SK-N-SH (cell line): ENCODE data around the gene KDM2A. TPM values are rescaled to one million over a fixed set of nuclear protein-coding genes. Genes with fewer than 3 reads are reported as not detected.

Source experiments
- CTCF ChIA-PET: fragments of 300-600, 350-600 bp; formaldehyde crosslinking; extraction: SDS; loops from one replicate; lab custom pipeline; 2021; lab: Yijun Ruan, JAX
- POLR2A ChIA-PET: fragments of 350-600 bp; sonication (Branson Sonifier 250); formaldehyde crosslinking; extraction: SDS; loops from one replicate; lab custom pipeline; 2020; ENCODE audit warnings: antibody characterized with exemption, inconsistent platforms; lab: Yijun Ruan, JAX
- DNase-seq: peaks from one replicate; pipeline ENCODE4 v3.0.0; 2012
- H2AFZ ChIP-seq: fragments of 200-600 bp; sonication (generic); 2 replicates; pipeline ENCODE4 v1.8.1; 2016; ENCODE audit warnings: antibody characterized with exemption, mild to moderate bottlenecking, low read depth
- H3F3A ChIP-seq: fragments of 200-600 bp; sonication (generic); replicated peaks from 2 replicates; pipeline ENCODE3; 2016; ENCODE audit warnings: antibody characterized with exemption, mild to moderate bottlenecking; ENCODE audit not compliant: insufficient read depth
- H3K27ac ChIP-seq, 2 experiments: fragments of 200-500 bp in 1 of 2; fragments of 200-600 bp in 1 of 2; sonication (Bioruptor generic) in 1 of 2; sonication (generic), shearing (Covaris generic) in 1 of 2; 2 replicates each; pipeline versions ENCODE4 v1.5.1 to v1.6.1; 2014 to 2016; ENCODE audit warnings: low read depth in 2 of 2, inconsistent platforms in 1 of 2, low read length in 1 of 2, mild to moderate bottlenecking in 1 of 2, mixed read lengths in 1 of 2
- H3K27me3 ChIP-seq: fragments of 200-600 bp; sonication (generic), shearing (Covaris generic); 2 replicates; pipeline ENCODE4 v1.6.1; 2016; ENCODE audit warnings: mixed run types; ENCODE audit not compliant: insufficient read depth
- H3K36me3 ChIP-seq, 2 experiments: fragments of 200-500 bp in 1 of 2; fragments of 200-600 bp in 1 of 2; sonication (Bioruptor generic) in 1 of 2; sonication (generic) in 1 of 2; replicated peaks in 1 of 2; 2 replicates each; pipeline versions ENCODE3 to v1.5.1; 2014 to 2016; ENCODE audit warnings: low read length in 1 of 2, mild to moderate bottlenecking in 1 of 2; ENCODE audit not compliant: insufficient read depth in 2 of 2, control insufficient read depth in 1 of 2
- H3K4me1 ChIP-seq, 2 experiments: fragments of 200-500 bp in 1 of 2; fragments of 200-600 bp in 1 of 2; sonication (Bioruptor generic) in 1 of 2; sonication (generic), shearing (Covaris generic) in 1 of 2; 2 replicates each; pipeline versions ENCODE4 v1.5.1 to v1.6.1; 2014 to 2016; ENCODE audit warnings: low read depth in 1 of 2, low read length in 1 of 2, mixed run types in 1 of 2; ENCODE audit not compliant: insufficient read depth in 2 of 2, control insufficient read depth in 1 of 2
- H3K4me2 ChIP-seq: fragments of 200-600 bp; sonication (generic), shearing (Covaris generic); 2 replicates; pipeline ENCODE4 v1.6.1; 2017; ENCODE audit warnings: mixed run types
- H3K4me3 ChIP-seq, 2 experiments: fragments of 200-500 bp in 1 of 2; fragments of 200-600 bp in 1 of 2; sonication (Bioruptor generic) in 1 of 2; sonication (generic), shearing (Covaris generic) in 1 of 2; 2 replicates each; pipeline versions ENCODE4 v1.5.1 to v1.8.1; 2014 to 2016; ENCODE audit warnings: low read depth in 2 of 2, inconsistent platforms in 1 of 2, low read length in 1 of 2, mild to moderate bottlenecking in 1 of 2, mixed read lengths in 1 of 2, moderate library complexity in 1 of 2
- H3K79me2 ChIP-seq: fragments of 200-600 bp; sonication (generic); 2 replicates; pipeline ENCODE4 v1.8.1; 2017; ENCODE audit warnings: mild to moderate bottlenecking; ENCODE audit not compliant: insufficient read depth
- H3K9ac ChIP-seq: fragments of 200-600 bp; sonication (generic); 2 replicates; pipeline ENCODE4 v1.6.1; 2017; ENCODE audit warnings: mixed run types
- H3K9me2 ChIP-seq: fragments of 200-600 bp; sonication (generic); 2 replicates; pipeline ENCODE4 v1.6.1; 2017; ENCODE audit warnings: mixed run types
- H3K9me3 ChIP-seq: fragments of 200-600 bp; sonication (generic); 2 replicates; pipeline ENCODE4 v1.6.1; 2017; ENCODE audit warnings: mixed run types, mild to moderate bottlenecking, moderate library complexity
- H4K20me1 ChIP-seq: fragments of 200-600 bp; sonication (generic); 2 replicates; pipeline ENCODE4 v1.6.1; 2017; ENCODE audit warnings: mild to moderate bottlenecking, mixed run types; ENCODE audit not compliant: insufficient read depth
- FOXJ3 ChIP-seq: sonication (generic); formaldehyde crosslinking; IDR thresholded peaks from 2 replicates; pipeline ENCODE4 v1.5.1; 2020; ENCODE audit warnings: mild to moderate bottlenecking, missing genetic modification reagents
- FOXM1 ChIP-seq: IDR thresholded peaks from 2 replicates; pipeline ENCODE4 v1.4.0; 2012; ENCODE audit warnings: low read depth, mild to moderate bottlenecking
- GABPA ChIP-seq: IDR thresholded peaks from 2 replicates; pipeline ENCODE4 v1.4.0; 2012; ENCODE audit warnings: low read depth, mild to moderate bottlenecking
- IRF3 ChIP-seq: fragments of 150-350 bp; IDR thresholded peaks from 2 replicates; pipeline ENCODE4 v1.6.1; 2016; ENCODE audit warnings: mild to moderate bottlenecking, low read depth, low read length
- MAX ChIP-seq: IDR thresholded peaks from 2 replicates; pipeline ENCODE4 v1.4.0; 2012; ENCODE audit warnings: low read depth
- MXI1 ChIP-seq: IDR thresholded peaks from 2 replicates; pipeline ENCODE4 v1.6.1; 2012; ENCODE audit warnings: mild to moderate bottlenecking, low read depth, low read length, improper control_type of control experiment
- NRF1 ChIP-seq: IDR thresholded peaks from 2 replicates; pipeline ENCODE4 v1.6.1; 2012; ENCODE audit warnings: low read depth, mild to moderate bottlenecking, low read length
- POLR2AphosphoS5 ChIP-seq: IDR thresholded peaks from 2 replicates; pipeline ENCODE4 v1.6.1; 2012; ENCODE audit warnings: low read depth, low read length
- RFX5 ChIP-seq: IDR thresholded peaks from 2 replicates; pipeline ENCODE4 v1.6.1; 2012; ENCODE audit warnings: mild to moderate bottlenecking, improper control_type of control experiment, low read length
- RXRA ChIP-seq: IDR thresholded peaks from 2 replicates; pipeline ENCODE4 v1.4.0; 2012; ENCODE audit warnings: low read depth, mild to moderate bottlenecking, borderline replicate concordance
- SMC3 ChIP-seq: IDR thresholded peaks from 2 replicates; pipeline ENCODE4 v1.6.1; 2012; ENCODE audit warnings: low read depth, low read length, improper control_type of control experiment
- TEAD4 ChIP-seq: IDR thresholded peaks from 2 replicates; pipeline ENCODE4 v1.4.0; 2012; ENCODE audit warnings: mild to moderate bottlenecking, borderline replicate concordance; ENCODE audit not compliant: insufficient read depth
- USF1 ChIP-seq: IDR thresholded peaks from 2 replicates; pipeline ENCODE4 v1.4.0; 2012; ENCODE audit warnings: low read depth, borderline replicate concordance
- YY1 ChIP-seq: IDR thresholded peaks from 2 replicates; pipeline ENCODE4 v1.4.0; 2012; ENCODE audit warnings: low read depth, mild to moderate bottlenecking
- WGBS: methylation state at CpG from one replicate; pipeline ENCODE4 v1.1.6; 2017; ENCODE audit warnings: low lambda C conversion rate; 5-methylcytosine and 5-hydroxymethylcytosine counted together
- polyA plus RNA-seq, 3 experiments: library from polyadenylated mRNA; depleted of rRNA; stranded (reverse); fragments of >200 nt; gene quantifications; 2 replicates each; pipeline ENCODE4 v1.2.3, GENCODE V29; 2012
- TF ChIP-seq, protein P1 (sequence below): fragments of 150-350 bp; IDR thresholded peaks from 2 replicates; pipeline ENCODE4 v1.6.1; 2017; ENCODE audit warnings: antibody characterized with exemption, low read length, low read depth, borderline replicate concordance

The KDM2A gene
- polyA plus RNA-seq, 1 of the 3 experiments (the other 2 are of a cell fraction), result 28.4 TPM

DNA sequence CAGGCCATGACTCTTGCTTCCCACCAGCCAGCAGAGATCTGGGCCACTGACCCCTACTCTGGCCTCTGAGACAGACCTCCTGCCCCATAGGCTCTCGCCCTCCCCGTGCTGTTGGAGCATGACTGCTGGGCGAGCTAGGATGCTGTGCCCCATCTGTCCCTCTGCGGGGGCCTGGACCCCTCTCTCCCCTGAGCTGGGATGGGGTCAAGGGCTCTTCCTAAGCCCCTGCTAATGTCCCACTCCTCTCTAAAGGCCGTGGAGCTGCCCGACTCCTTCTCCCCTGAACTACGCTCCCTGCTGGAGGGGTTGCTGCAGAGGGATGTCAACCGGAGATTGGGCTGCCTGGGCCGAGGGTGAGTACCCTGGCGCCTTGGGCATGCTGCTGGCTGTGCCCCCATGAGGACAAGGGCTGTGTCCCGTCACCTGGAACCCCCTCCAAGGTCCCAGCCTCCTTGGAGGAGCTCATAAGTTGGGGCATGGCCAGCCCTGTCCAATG is 163.9 kb downstream of the KDM2A start:
- TF ChIP-seq IRF3 (no peak), RXRA (no peak), RFX5 (no peak), MAX (no peak), SMC3 (no peak), GABPA (no peak), MXI1 (no peak)
- CTCF ChIA-PET, result interaction anchor here (1.0 to 2.1 kb wide), 6 partner anchors 11 to 100 kb away, joined by 3 to 10 read pairs (median 4); no protein-coding TSS in a partner anchor
- H4K20me1 ChIP-seq, result no peaks in the 10 kb centered on the region
- H3K9me3 ChIP-seq, result no peaks in the 10 kb centered on the region
- no peak overlapping the region for H2AFZ ChIP-seq
- peaks cover 10% of the 10 kb centered on the region for H3F3A ChIP-seq
- 89% methylated on average over 9 of the region's 11 CpGs for WGBS
- no peaks in the 10 kb centered on the region for H3K27me3 ChIP-seq
- POLR2A ChIA-PET, result no interaction called here
- H3K27ac ChIP-seq, result no peak overlapping the region
- no peak for DNase-seq
- H3K36me3 ChIP-seq, result peaks cover 3 to 59% of the 10 kb centered on the region in 2 experiments
- H3K9me2 ChIP-seq, result no peaks in the 10 kb centered on the region
- no peaks in the 10 kb centered on the region; the same call in 1 of the 2 replicates for H3K79me2 ChIP-seq
- no peak overlapping the region for H3K4me3 ChIP-seq
- H3K4me1 ChIP-seq, result peaks cover 6 to 14% of the 10 kb centered on the region in 2 experiments; a peak in 3 of 4 replicates
- H3K4me2 ChIP-seq, result no peak overlapping the region
- no peak overlapping the region for H3K9ac ChIP-seq

- peaks cover 13% of the 10 kb centered on the region for H3F3A ChIP-seq
- H3K27ac ChIP-seq, result no peak overlapping the region
- no peak overlapping the region for H3K9ac ChIP-seq
- H3K27me3 ChIP-seq, result no peaks in the 10 kb centered on the region
- no peaks in the 10 kb centered on the region for H3K9me3 ChIP-seq
- no peaks in the 10 kb centered on the region for H3K9me2 ChIP-seq
- CTCF ChIA-PET, result interaction anchor here (0.8 to 2.1 kb wide), 6 partner anchors 19 to 99 kb away, joined by 3 to 10 read pairs (median 4); no protein-coding TSS in a partner anchor
- no peak overlapping the region for H3K4me3 ChIP-seq
- H3K79me2 ChIP-seq, result no peaks in the 10 kb centered on the region
- H3K36me3 ChIP-seq, result peaks cover 3 to 59% of the 10 kb centered on the region in 2 experiments
- H2AFZ ChIP-seq, result no peak overlapping the region
- DNase-seq, result no peak
- POLR2A ChIA-PET, result no interaction called here
- TF ChIP-seq FOXM1 (no peak), YY1 (no peak), USF1 (no peak), RFX5 (no peak), TEAD4 (no peak), POLR2AphosphoS5 (no peak), FOXJ3 (no peak), NRF1 (no peak), MXI1 (no peak)
- TF ChIP-seq, protein P1, sequence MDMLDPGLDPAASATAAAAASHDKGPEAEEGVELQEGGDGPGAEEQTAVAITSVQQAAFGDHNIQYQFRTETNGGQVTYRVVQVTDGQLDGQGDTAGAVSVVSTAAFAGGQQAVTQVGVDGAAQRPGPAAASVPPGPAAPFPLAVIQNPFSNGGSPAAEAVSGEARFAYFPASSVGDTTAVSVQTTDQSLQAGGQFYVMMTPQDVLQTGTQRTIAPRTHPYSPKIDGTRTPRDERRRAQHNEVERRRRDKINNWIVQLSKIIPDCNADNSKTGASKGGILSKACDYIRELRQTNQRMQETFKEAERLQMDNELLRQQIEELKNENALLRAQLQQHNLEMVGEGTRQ, result no peak
- no peaks in the 10 kb centered on the region for H4K20me1 ChIP-seq
- no peak overlapping the region for H3K4me2 ChIP-seq
- 95% methylated on average over 10 of the region's 13 CpGs for WGBS
- peaks cover 9 to 18% of the 10 kb centered on the region in 2 experiments; a peak in 3 of 4 replicates for H3K4me1 ChIP-seq
These were observed 164.5 kb downstream of the KDM2A start for GRCh38 chr11:67283481-67283963.
